ENCODE data around the gene ABCG8.
"Not testable (repeated sequence)": the region's sequence is repeated elsewhere in the genome, so short reads cannot be mapped to it uniquely, and the experiment has no call there.

Gene ABCG8

GRCh38 chr2:43906448-43907109, 67.8 kb downstream of the ABCG8 start:
- no peak overlapping the region for H3K27ac ChIP-seq
- TF ChIP-seq ZFX (IDR thresholded peaks at IDR 0.05) (no peak), CTCF (conservative IDR thresholded peaks at IDR 0.05) (no peak)

- not testable (repeated sequence) for H3K27ac ChIP-seq
These were observed 72.5 kb downstream of the ABCG8 start for GRCh38 chr2:43911136-43911790.

- H3K27ac ChIP-seq, result no peak overlapping the region
- TF ChIP-seq ZFX (IDR thresholded peaks at IDR 0.05), result no peak
- TF ChIP-seq CTCF (conservative IDR thresholded peaks at IDR 0.05), result no peak
These were observed 85.7 kb downstream of the ABCG8 start for GRCh38 chr2:43924463-43924862.

GRCh38 chr2:43925431-43925830, 86.7 kb downstream of the ABCG8 start:
- TF ChIP-seq ZFX (IDR thresholded peaks at IDR 0.05) (no peak), CTCF (conservative IDR thresholded peaks at IDR 0.05) (no peak)
- H3K27ac ChIP-seq, result no peak overlapping the region

- TF ChIP-seq ZFX (IDR thresholded peaks at IDR 0.05) (no peak), CTCF (conservative IDR thresholded peaks at IDR 0.05) (no peak)
- H3K27ac ChIP-seq, result no peak overlapping the region
These were observed 88.7 kb downstream of the ABCG8 start for GRCh38 chr2:43927442-43927841.

GRCh38 chr2:43931293-43931692, 92.5 kb downstream of the ABCG8 start:
- TF ChIP-seq CTCF (conservative IDR thresholded peaks at IDR 0.05) (no peak), ZFX (IDR thresholded peaks at IDR 0.05) (no peak)
- no peak overlapping the region for H3K27ac ChIP-seq

Measured in C4-2B (cell line).